Spleen (tissue), 7 donors: ENCODE data around the gene GATAD2A.

ENCODE experiments used
- CTCF ChIP-seq, 11 experiments: fragments of 200-600 bp in 7 of 11; fragments of 450-650 bp in 4 of 11; sonication (generic) in 4 of 11; IDR thresholded peaks in 8 of 11; conservative IDR thresholded peaks in 3 of 11; 1 replicate in 7 of 11; 2 replicates in 4 of 11; pipeline versions ENCODE4 v1.4.0 to v1.8.0; 2016 to 2021; ENCODE audit warnings: antibody characterized with exemption in 11 of 11, inconsistent platforms in 4 of 11, mild to moderate bottlenecking in 1 of 11
- POLR2A ChIP-seq, 3 donors: fragments of 450-650 bp; IDR thresholded peaks; one replicate each; pipeline ENCODE4 v1.5.1; 2017; ENCODE audit warnings: antibody characterized with exemption in 3 of 3, mild to moderate bottlenecking in 1 of 3
- POLR2AphosphoS5 ChIP-seq, 3 donors: sonication (generic); formaldehyde crosslinking; IDR thresholded peaks; one replicate each; pipeline ENCODE4 v1.5.1; 2017; ENCODE audit warnings: antibody characterized with exemption in 3 of 3
- donor health status: DM: no; HTN: no; CAD: no; lungs with moderate emphysema.
- donor health status: DM: no; HTN: no; CAD: no.
- donor health status: DM: no; HTN: no; CAD: no.

- TF ChIP-seq POLR2AphosphoS5 (IDR thresholded peaks at IDR 0.05): peak in 2 of 3 donors; percentile 3 to 27
- no peak for TF ChIP-seq CTCF (IDR thresholded peaks at IDR 0.05 in 8 of 11, conservative IDR thresholded peaks at IDR 0.05 in 3 of 11)
- no peak for TF ChIP-seq POLR2A (IDR thresholded peaks at IDR 0.05)
These were observed 122.5 kb downstream of the GATAD2A start for GRCh38 chr19:19527674-19528625.
